COR-L47 (cell line): ENCODE measurements around the gene ESPNL.

Experiments
- DNase-seq: peaks from one replicate; lab custom pipeline; 2025; lab: John Stamatoyannopoulos, UW

ESPNL gene

DNA sequence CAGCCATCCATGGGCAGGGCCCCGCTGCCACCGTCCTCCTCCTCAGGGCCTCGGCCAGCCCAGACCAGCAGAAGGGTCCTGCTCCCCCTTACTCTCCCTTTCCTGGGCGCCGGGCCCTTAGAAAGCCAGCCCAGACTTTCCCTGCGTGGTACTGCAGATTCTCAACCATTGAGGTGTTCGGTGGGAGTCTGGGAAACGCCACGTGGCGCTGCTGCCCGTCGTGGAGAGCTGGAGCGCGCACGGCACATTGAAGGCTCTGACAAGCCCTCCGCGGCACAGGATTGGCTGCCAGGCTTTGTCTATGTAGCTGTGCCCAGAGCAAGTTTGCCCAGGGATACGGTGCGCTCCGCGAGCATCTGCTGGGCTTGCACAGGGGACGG, 27.9 kb downstream of the ESPNL start:
- DNase-seq: no peak

DNA sequence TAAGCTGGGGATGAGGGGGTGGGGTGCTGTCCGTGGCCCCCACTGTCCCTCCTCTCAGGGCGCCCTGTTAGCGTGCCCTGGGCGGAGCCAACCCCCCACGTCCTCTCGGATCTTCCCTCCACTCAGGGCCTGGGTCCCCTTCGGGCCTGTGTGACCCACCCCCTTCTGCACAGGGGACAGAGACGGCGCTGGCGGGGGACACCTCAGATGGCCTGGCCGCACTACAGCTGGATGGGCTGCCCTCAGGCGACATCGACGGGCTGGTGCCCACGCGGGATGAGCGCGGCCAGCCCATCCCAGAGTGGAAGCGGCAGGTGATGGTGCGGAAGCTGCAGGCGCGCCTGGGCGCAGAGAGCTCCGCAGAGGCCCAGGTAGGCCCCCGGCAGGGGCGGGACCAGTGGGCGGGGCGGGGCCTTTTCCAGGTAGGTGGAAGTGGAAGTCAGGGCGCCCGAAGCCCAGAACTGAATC, 28.4 kb downstream of the ESPNL start:
- DNase-seq: no peak

DNA sequence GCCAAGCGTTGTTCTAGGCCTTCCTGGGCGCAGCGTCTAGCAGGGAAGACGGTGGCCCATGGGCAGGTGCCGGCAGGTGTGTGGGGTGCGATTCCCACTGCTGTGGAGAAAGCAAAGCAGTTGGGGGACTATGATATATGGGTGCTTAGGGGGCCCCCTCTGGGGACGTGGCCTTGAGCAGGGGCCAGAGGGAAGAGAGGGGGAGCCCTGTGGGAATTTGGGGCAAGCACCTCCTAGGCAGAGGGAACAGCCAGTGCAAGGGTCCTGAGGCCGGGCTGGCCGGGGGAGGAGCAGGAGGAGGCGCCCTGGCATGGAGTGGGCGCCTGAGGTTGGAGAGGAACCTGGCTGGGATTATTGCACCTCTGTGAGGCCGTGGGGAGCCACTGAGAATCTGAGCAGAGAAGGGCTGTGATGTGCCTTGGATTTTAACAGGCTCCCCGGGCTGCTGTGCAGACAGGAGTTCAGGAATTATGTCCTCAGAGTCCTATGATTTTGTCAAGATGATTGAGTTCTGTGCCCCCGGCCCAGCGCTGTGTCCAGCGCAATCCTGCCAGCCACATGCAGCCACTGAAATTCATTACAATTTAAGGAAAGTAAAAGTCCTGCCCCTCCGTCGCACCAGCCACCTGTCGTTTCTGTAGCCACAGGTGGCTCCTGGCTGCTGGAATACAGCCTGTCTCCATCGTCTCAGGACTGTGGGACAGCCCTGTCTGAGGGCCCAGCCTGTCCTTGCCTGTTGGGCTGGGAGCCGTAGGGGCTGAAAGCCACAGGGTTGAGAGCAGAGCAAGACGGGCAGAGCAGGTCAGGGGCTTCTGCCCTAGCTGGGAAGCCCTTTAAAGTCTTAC, 29.2 kb downstream of the ESPNL start:
- DNase-seq: no peak

DNA sequence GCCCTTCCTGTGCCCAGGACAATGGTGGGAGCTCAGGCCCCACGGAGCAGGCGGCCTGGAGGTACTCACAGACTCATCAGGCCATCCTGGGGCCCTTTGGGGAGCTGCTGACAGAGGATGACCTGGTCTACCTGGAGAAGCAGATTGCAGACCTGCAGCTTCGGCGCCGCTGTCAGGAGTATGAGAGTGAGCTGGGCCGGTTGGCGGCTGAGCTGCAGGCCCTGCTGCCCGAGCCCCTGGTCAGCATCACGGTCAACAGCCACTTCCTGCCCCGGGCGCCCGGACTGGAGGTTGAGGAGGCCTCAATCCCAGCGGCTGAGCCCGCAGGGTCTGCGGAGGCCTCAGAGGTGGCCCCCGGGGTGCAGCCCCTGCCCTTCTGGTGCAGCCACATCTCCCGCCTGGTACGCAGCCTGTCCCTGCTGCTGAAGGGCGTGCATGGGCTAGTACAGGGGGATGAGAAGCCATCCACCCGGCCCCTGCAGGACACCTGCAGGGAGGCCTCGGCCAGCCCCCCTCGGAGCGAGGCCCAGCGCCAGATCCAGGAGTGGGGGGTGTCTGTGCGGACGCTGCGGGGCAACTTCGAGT, 30.1 kb downstream of the ESPNL start:
- no peak for DNase-seq

DNA sequence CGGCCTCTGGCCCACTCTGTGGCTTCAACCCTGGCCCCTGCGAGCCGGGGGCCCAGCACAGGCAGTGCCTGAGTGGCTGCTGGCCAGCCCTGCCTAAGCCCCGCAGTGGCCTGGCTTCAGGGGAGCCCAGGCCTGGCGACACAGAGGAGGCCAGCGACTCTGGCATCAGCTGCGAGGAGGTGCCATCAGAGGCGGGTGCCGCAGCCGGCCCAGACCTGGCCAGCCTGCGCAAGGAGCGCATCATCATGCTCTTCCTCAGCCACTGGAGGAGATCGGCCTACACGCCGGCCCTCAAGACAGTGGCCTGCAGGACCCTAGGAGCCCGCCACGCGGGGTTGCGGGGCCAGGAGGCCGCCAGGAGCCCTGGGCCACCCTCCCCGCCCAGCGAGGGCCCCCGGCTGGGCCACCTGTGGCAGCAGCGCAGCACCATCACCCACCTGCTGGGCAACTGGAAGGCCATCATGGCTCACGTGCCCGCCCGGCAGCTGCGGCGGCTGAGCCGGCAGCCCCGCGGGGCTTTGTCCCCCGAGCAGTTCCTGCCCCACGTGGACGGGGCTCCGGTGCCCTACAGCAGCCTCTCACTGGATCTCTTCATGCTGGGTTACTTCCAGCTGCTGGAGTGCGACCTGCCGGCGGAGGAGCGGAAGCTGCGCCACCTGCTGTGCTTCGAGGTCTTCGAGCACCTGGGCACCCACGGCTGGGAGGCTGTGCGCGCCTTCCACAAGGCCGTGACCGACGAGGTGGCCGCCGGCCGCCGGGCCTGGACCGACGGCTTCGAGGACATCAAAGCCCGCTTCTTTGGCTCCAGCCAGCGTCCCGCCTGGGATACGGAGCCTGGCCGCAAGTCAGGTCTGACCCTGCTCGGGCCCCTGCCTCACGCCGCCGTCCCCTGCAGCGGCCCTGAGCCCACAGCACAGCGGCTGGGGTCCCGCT, 30.8 kb downstream of the ESPNL start:
- no peak for DNase-seq

DNA sequence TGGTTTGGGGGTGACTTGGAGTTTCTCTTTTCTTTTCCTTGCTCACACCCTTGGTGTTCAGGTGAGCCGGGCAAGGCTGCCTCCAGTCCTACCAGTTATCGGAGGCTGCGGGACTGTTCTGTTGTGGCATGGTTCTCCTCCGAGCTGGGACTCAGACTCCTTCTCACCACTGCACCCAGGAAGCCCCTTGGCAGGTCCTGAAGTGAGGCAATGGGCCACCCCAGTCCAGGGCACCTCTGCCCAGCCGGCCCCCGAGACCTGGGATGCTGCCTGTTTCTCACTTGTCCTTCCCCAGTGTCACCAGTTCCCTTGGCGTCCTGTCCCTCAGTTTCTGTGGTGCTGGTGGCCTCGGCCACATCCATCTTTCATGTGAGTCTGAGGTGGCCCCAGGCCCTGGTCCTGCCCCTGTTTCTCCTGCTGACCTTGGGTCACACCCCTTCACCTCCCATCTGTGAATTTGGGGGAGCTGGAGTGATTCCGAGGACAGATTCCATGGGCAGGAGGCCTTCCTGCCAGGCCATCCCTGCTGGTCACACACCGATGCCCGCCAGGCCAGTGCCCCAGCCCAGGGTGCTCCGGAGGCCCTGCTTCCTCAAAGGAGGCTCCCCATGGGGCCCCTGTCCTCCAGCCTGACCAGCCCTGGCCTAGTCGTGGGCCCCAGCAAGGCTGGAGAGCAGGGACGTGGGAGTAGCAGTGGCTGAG, 31.8 kb downstream of the ESPNL start:
- DNase-seq: no peak

DNA sequence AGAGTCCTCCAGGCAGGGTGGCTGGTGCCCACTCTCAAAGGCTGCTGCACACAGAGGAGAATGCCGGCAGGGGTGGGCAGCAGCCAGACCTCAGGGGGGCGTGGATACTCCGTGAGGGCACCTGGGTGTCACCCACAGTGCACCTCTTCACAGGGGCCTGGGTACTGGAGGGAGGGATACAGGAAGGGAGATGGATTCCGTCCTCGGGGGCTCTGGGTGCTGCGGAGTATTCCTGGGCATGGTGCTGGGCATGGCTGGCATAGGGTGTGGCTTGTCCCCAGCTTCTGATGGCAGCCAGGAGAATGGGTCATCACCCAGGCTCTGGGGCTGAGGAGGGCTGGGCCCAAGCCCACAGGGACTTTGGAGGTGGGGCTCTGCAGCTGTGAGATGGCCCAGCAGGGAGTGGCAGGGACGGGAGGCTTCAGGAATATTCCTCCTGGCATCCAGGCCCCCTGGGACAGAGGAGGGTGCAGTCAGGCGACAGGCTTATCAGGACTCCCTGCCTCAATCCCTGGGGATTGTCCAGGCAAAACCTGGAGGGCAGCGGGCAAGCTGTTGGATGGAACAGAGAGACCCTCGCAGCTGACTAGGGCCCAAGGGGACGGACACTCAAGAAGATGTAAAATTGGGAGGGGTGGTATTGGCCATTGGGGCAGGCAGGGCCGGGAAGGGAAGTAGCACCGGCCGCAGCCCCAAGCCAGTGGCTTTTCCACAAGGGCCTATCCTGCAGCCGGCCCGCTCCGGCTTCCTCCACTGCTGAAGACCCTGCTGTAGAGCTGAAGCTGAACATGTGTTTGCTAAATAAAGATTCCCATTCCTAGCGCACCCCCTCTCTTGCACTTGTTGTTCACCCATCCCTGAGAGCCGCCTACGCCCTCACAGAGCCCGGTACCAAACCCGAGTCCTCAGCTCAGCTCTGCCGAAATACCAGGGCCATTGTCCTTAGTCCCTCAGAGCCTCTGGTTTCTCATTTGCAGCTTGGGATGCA, 32.6 kb downstream of the ESPNL start:
- DNase-seq: no peak

DNA sequence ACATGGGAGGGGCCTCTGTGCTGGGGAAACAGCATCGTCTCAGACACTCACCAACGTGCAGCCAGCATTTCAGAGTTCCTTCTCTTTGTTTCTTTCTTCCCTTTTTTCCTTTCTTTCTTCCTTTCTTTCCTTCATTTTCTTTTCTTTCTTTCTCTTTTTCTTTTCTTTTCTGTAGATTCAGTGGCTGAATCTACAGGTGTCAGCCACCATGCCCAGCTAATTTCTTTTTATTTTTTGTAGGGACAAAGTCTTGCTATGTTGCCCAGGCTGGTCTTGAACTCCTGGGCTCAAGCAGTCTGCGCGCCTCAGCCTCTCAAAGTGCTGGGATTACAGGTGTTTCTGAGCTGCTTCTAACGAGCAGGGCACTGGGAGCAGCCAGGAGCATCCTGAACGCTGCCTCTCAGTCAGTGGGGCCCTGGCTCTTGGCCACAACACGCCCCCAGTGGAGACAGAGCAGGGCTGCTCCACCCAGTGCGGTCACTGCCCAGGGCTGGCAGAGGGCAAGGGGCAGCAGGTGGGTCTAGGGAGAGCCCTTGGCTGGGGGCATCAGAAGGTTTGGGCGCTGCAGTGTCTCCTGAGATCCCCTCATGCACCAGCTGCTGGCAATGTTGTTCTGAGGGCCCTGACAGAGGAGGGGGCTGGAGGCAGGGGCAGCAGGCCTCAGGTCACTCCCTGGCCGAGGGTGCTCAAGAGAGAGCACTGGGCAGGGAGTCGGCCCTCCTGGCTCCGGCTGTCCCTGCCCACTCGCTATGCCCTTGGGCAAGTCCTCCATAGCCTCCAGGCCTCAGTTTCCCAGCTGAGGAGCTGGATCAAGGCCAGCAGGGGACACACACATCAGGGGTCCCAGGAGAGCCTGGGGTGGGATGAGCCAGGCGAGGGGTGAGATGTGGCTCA, 33.6 kb downstream of the ESPNL start:
- no peak for DNase-seq

DNA sequence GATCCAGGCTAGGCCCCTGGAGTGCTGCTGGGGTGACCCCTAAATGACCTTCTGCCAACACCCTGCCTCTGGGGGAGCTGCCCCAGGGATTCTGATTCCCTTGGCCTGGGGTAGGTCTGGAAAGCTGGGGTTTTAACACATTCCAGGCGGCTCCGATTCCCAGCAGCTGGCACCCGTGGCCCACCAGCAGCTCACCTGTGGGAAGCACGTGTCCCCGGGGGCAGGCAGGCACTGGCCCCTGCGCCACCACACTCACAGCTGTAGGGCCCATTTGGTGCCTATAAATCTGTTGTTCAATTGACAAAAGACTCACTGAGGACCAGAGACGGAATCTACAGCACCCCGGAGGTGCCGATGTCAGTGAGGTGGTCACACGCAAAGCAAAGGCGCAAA, 34.2 kb downstream of the ESPNL start:
- DNase-seq: no peak

DNA sequence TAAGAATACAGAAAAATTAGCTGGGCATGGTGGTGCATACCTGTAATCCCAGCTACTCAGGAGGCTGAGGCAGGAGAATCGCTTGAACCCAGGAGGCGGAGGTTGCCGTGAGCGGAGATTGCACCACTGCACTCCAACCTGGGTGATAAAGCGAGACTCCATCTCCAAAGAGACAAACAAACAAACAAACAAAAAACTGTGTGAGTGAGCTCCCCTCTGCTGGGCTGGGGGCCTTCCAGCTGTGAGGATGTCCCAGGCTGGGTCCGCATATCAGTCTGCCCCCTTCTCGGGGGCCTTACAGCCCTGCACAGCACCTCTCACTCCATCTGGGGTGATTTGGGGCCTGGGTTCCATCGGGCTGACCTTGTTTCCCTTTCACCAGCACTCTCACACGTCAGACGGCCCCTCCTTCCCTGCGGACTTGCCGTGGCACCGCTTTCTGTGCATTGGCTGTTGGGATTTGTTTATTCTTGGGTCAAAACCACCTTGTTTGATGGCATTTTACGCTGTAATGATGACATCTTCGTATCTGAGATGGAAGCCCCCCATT, 35.5 kb downstream of the ESPNL start:
- no peak for DNase-seq

DNA sequence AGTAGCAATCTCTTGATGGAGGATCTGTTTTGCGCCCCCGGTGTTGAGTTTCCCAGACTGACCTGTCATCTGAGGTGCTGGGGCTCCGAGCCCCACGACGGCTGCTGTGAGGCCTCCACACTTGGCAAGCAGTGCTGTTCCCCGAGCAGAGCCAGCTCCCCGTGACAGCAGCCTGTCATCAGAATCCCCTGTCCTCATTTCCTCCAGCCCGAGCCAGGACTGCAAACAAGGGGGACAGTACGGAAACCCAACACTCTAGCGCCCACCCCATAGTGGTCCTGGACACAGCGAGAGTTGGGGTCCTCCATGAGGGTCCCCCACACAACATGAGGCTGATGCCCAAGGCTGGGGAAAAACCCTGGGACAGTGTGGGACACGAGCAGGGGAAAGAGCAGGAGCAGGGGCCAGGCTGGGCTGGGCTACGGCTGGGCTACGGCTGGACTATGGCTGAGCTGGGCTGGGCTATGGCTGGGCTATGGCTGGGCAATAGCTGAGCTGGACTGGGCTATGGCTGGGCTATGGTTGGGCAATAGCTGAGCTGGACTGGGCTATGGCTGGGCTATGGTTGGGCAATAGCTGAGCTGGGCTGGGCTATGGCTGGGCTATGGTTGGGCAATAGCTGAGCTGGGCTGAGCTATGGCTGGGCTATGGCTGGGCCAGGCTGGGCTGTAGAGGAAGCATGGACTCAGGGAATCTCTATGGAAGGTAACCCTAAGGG, 36.8 kb downstream of the ESPNL start:
- no peak for DNase-seq

DNA sequence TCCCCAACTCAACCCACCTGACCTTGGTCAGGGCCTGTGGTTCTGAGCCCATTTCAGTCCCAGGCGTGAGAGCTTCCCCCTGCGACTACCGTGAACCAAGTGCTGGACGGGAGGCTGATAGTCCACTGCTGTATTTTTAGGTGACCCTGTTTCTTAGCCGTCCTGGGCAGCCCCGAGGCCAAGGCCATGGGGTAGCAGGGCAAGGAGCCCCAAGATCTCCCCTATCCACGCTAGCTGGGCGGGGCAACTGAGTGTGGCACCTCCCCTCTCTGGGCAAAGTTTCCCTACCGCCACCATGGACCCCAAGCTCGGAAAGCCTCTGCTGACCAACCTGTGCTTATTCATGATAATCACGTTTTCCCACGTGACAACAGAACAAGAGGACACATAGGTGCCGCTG, 37.7 kb downstream of the ESPNL start:
- no peak for DNase-seq

DNA sequence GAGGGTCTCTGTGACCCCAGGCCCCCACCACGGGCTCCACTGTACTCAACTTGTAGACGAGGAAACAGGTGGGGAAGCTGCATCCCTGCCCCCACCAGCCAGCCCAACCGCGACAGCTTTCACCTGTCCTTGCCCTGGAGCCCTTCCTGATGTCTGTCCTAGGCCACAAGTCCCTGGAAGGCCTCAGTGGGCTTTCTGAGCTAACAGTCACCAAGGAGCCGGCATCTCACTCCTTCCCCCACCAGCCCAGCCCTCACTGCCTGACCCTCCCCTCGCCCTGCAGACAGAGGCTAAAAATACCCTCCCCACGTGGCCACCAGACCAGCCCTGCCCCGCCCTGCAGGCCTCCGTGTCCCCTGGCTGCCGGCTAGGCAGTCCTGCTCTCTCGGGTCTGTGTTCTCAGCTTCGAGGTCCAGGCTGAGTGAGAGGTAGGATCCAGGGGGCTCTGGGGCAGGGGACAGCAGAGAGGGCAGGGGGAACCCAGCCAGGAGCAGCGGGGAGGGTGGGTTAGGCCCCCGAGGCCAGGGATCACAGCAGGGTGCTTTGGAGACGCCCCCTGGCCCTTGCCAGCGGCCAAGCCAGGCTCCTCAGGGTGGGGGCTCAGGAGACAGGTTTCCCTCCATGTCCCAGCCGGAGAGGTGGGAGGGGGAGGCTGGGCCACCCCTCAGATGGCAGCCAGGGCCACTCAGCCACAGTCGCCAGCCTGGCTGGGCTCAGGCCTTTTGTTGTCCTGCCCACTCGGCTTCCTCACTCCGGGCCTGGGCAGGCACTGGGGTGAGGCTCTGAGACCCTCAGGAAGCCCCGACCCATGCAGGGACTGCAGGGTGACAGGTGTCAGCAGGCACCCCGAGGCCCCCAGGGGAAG, 38.4 kb downstream of the ESPNL start, which contains the start of gene KLHL30:
Gene KLHL30, plus strand, starts transcription at position 338 of the 865 bp plus-strand sequence. CDS start 2,087 bp downstream, outside the sequence.
- DNase-seq: no peak

DNA sequence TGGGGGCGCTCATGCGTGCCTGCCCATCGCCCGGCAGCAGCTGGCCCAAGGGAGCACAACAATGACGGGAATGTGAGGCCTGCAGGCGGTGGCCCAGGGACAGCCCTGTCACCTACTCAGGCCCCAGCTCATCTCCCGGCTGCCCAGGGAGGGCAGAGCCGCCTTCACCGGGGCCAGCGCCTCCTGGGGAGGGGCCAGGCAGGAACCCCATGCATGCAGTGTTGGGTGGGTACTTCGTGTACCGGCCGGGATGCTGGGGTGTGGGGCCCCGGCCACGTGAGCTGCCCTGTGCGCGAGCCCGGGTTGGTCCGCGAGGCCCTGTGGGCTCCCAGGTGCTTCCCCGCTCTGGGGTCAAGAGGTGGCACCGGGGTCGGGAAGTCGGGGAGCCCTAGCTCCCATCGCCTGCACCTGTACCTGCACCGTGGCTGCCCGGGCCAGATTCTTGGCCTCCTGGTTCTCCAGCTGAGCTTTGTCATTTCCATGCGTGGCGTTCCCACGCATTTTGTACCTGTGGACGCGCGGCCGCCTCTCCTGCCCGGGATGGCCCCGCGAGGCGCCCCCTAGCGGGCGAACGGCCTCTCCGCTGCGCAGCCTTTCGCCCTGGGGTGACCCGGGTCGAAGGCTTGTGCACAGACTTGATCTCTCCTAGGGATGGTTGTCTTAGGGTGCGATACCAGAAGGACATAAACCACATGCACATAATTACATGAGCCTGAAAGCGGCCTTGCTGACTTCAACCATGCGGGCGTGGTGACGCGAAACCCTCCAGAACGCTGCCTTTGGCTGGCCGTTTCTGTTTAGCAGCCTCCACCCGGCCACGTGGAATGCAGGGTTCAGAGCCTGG, 39.3 kb downstream of the ESPNL start:
- DNase-seq: no peak

DNA sequence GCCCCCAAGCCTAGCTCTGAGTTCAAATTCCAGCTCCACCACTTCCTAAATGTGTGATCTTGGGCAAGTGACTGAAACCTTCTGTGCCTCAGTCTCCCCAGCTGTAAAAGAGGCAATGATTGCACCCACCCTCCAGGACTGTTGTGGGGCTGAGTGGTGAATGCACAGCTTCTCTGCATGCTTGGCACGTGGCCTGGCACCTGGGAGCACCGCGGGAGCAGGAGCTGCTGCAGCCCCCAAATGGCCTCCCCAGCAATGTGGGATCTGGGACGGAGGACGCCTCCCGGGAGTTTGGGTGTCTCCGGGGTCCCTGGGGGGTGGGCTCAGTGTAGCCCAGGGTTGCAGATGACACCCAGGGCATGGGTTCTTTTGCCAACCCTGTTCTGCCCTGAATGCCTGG, 39.9 kb downstream of the ESPNL start:
- DNase-seq: no peak

DNA sequence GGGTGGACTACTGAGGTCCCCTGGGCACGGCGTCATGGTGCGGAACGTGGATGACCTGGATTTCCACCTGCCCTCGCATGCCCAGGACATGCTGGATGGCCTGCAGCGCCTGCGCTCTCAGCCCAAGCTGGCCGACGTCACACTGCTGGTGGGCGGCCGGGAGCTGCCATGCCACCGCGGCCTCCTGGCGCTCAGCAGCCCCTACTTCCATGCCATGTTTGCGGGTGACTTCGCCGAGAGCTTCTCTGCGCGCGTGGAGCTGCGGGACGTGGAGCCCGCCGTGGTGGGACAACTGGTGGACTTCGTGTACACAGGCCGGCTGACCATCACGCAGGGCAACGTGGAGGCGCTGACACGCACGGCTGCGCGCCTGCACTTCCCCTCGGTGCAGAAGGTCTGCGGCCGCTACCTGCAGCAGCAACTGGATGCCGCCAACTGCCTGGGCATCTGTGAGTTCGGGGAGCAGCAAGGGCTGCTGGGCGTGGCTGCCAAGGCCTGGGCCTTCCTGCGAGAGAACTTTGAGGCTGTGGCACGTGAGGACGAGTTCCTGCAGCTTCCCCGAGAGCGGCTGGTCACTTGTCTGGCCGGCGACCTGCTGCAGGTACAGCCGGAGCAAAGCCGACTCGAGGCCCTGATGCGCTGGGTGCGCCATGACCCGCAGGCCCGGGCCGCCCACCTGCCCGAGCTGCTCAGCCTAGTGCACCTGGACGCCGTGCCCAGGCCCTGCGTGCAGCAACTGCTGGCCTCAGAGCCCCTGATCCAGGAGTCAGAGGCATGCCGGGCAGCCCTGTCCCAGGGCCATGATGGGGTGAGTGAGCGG, 40.8 kb downstream of the ESPNL start:
- no peak for DNase-seq
